SH-SY5Y (cell line): ENCODE data around the gene ATP9B.

Experiments used
- GATA2 ChIP-seq: IDR thresholded peaks from 2 replicates; pipeline ENCODE4 v1.6.1; 2011; ENCODE audit warnings: mild to moderate bottlenecking, low read depth, low read length
- GATA3 ChIP-seq: IDR thresholded peaks from 2 replicates; pipeline ENCODE4 v1.6.1; 2011; ENCODE audit warnings: low read depth, mild to moderate bottlenecking, low read length, moderate library complexity

DNA sequence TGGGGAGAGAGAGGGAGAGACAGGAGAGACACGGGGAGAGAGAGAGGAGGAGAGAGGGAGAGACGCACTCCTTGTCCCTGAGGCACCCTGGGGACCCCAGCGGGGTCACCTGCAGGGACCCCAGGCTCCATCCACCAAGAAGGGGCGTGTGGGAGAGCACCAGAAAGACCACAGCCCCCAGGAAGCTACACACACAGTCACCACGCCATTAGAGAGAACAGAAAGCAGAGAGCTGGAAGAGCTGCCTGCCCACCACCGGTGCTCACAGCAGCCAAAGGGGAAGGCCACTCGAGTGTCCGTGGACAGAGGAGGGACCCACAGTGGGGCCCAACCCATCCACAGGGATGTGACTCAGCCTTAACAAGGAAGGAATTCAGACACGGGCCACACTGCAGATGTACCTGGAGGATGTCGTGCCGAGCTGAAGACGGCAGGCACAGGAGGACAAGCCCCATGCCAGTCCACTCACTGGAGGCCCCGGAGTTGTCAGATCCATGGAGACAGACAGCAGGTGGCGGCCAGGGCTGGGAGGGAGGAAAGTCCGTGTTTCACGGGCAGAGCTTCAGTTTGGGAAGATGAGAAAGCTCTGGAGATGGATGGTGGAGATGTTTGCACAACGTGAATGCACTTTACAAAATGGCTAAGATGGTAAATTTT, 315.1 kb downstream of the ATP9B start:
- TF ChIP-seq GATA2 (no peak), GATA3 (no peak)
